CD1c-positive myeloid dendritic cell (primary cell): ENCODE results near the gene ZNF606.
"Not testable (repeated sequence)": the region's sequence is repeated elsewhere in the genome, so short reads cannot be mapped to it uniquely, and the experiment has no call there.

Source experiments
- DNase-seq: peaks from one replicate; pipeline ENCODE4 v3.0.0-alpha.2; 2016; ENCODE audit errors: extremely low spot score

Gene ZNF606

GRCh38 chr19:58010507-58010906 lies 7.9 kb upstream of the ZNF606 start:
- no peak for DNase-seq

DNA sequence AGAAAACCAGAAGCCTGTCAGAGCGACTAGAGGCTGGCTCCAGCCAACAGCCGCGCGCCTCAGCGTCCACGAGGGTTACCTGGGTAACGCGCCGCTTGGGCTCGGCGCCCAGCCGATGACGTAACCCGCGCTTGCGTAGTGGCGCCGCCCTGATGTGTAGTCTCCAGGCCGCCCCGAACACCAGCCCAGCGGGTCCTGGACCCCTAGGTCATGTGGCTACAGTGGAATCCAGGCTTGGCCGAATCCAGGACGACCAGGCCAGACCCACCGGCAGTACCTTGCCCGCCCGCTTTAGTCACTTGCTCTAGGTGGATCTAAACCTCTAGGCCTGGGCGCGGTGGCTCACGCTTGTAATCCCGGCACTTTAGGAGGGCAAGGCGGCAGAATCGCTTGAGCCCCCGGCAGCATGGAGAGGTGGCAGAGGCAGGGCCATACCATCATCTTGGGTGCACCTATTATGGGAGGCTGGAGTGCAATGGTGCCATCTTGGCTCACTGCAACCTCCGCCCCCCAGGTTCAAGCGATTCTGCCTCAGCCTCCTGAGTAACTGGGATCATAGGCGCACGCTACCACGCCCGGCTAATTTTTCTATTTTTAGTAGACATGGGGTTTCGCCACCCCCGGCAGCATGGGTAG lies 7.2 kb upstream of the ZNF606 start:
- peak; percentile 75 for DNase-seq

DNA sequence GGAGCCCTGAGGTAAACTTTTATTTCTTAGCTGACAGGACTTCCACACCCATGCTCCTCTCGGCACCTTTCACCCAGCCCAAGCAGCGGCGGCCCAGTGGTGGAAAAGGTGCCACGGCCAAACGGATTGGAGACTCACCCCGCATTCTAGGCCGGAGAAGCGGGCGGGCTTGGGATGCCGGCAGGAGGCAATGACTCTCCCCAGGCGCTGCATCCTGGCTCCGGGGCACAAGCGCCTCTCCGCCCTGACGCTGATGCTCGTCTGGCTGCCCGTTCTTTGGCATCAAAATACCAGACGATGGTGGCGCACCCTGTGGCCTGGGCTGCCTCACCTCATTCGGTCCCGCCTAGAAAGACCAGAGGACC lies 6.7 kb upstream of the ZNF606 start:
- DNase-seq = no peak

GRCh38 chr19:58008877-58009276 lies 6.3 kb upstream of the ZNF606 start:
- DNase-seq = not testable (repeated sequence)

- DNase-seq = no peak
Observed at GRCh38 chr19:58007285-58007684, 4.7 kb upstream of the ZNF606 start.

GRCh38 chr19:58003174-58003828 lies 681 bp upstream of the ZNF606 start:
- no peak for DNase-seq

GRCh38 chr19:58001895-58002369 lies 688 bp downstream of the ZNF606 start:
- DNase-seq = no peak

- no peak for DNase-seq
Observed at GRCh38 chr19:58000677-58001076, 1.9 kb downstream of the ZNF606 start.

DNA sequence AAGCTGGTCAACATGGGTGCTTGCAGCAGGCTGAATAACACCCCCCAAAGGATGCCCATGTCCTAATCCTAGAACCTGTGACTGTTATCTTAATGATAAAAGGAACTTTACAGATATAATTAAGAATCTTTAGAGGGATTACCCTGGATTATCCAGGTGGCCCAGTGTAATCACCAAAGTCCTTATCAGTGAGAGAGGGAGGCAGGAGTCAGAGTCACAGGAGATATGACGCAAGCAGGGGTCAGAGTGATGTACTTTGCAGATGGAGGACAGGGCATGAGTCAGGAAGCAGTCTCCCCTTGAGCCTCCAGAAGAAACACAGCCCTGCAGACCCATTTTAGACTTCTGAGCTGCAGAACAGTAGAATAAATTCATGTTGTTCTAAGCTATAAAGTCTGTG lies 9.8 kb downstream of the ZNF606 start:
- no peak for DNase-seq

DNA sequence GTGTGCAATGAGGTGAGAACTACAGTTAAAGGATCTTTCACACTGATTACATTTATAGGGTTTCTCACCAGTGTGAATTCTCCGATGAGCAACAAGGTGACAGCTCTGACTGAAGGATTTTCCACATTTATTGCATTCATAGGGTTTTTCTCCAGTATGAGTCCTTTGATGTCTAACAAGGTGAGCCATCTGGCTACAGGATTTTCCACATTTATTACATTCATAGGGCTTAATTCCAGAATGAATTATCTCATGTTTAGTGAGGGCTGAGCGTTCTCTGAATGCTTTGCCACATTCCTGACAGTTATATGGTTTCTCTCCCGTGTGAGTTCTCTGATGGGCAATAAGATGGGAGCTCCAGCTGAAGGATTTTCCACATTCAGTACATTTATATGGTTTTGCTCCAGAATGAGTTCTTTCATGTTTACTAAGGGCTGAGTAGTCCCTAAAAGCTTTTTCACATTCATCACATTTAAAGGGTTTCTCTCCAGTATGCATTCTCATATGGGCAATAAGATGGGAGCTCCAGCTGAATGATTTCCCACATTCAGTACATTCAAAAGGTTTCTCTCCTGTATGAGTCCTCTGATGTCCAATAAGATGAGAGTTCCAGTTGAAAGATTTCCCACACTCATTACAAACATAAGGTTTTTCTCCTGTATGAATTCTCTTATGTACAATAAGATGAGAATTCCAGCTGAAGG lies 23.9 kb downstream of the ZNF606 start:
- DNase-seq = no peak

GRCh38 chr19:57974434-57974833 lies 28.2 kb downstream of the ZNF606 start, which contains the start of gene C19orf18:
C19orf18 (minus strand) TSS chr19:57974534; CDS start chr19:57974432, 102 bp downstream.
- DNase-seq = no peak

GRCh38 chr19:57964761-57965160 lies 37.9 kb downstream of the ZNF606 start:
- DNase-seq = no peak

DNA sequence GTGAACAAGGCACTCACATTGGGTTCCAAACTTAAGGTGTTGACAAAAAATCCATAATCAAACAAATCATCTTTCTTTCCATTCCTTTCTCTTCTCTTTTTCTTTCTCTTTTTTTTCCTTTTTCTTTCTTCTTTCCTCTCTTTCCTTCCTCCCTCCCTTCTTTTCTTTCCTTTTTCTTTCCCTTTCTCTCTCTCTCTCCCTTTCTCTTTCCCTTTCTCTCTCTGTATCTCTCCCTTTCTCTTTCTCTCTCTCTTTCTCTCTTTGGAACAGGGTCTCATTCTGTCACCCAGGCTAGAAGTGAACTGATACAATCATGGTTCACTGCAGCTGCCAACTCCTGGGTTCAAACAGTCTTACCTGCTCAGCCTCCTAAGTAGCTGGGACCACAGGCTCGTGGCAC lies 40.8 kb downstream of the ZNF606 start:
- no peak for DNase-seq

DNA sequence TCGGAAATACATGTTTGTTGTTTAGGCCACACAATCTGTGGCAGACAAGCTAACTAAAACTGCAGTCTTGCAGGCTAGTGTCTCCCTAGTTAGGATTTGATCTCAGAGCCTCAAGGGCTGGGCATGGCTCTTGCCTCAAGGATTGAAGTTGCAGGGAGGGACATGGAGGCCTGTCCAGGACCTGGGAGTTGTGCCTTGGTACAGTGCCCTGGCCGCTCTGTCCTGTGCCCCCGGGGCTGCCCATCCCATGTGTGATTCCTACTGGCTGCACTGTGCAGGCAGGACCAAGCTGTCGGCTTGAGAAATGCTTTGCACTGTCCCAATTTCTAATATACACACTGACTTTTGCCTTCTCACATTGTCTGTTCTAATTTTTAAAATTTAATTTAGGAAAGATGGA lies 47.6 kb downstream of the ZNF606 start:
- no peak for DNase-seq

DNA sequence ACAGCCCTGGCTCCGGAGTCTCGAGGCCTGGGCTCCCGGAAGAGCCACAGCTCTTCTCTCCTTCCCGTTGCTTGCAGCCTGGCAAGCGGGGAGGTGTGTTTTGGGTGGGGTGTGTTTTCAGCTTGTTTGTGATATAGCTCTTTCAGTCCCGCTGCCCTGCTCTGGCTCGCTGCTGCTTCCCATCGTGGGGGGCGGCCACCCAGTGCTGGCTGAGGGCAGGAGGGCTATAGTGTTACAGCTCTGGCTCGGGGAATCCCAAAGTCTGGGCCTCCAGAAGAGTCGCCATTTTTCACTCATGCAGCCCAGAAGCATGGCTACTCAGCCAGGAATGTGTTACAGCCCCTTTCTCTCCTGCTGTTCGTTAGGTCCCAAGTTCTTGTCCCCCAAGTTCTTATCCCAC lies 52.9 kb downstream of the ZNF606 start:
- no peak for DNase-seq

- DNase-seq = no peak
Observed at GRCh38 chr19:57949296-57949695, 53.3 kb downstream of the ZNF606 start.

GRCh38 chr19:57947419-57948134 lies 55.0 kb downstream of the ZNF606 start, which contains the start of gene ZNF256:
ZNF256 (minus strand) TSS chr19:57947706; CDS start chr19:57947474, 232 bp downstream.
- peak; percentile 95 for DNase-seq

- DNase-seq = no peak
Observed at GRCh38 chr19:57947088-57947418, 55.6 kb downstream of the ZNF606 start.

- DNase-seq = no peak
Observed at GRCh38 chr19:57946316-57946715, 56.3 kb downstream of the ZNF606 start.

- DNase-seq = no peak
Observed at GRCh38 chr19:57941593-57941992, 61.0 kb downstream of the ZNF606 start.

- no peak for DNase-seq
Observed at GRCh38 chr19:57935731-57936130, 66.9 kb downstream of the ZNF606 start.
